Inflammatory macrophage (primary cell): ENCODE data around the gene PCSK7.

Experiments used
- DNase-seq, 2 donors: peaks; one replicate each; pipeline ENCODE4 v3.0.0-alpha.2; 2020 to 2022

The PCSK7 gene

DNA sequence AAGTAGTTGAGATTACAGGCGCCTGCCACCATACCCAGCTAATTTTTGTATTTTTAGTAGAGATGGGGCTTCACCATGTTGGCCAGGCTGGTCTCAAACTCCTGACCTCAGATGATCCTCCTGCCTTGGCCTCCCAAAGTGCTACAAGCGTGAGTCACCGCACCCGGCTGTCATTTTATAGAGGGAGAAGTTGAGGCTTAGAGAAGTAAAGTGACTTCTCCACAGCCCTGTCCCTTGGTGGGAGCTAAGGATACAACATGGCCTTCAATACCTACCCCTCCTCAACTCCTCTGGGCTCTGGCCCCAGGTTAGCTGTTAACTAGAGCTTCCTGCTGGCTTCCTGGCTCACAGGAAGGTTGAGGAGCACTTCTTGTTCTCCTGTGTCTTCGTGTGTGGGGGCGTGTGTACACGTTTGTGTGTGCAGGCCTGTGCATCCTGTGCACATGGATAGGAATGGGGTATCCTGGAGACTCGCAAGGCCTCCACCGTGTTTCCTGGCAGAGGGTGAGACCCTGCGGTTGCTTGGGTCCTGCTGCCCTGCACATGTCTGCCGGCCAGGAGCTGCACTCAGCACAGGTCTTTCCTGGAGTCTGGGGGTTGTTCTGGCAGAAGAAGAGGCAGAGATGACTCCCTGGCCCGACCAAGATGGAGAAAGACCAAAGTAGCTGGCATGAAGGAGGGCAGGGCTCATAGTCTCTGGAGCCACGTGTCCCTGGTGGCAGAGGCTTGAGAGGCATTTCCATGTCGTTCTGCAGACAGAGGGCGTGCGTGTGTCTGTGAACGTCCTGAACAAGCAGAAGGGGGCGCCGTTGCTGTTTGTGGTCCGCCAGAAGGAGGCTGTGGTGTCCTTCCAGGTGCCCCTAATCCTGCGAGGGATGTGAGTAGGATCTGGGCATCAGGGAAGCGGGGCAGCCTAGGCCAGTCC is 51.0 kb downstream of the PCSK7 start:
- DNase-seq, result peak; percentile 81 to 83

DNA sequence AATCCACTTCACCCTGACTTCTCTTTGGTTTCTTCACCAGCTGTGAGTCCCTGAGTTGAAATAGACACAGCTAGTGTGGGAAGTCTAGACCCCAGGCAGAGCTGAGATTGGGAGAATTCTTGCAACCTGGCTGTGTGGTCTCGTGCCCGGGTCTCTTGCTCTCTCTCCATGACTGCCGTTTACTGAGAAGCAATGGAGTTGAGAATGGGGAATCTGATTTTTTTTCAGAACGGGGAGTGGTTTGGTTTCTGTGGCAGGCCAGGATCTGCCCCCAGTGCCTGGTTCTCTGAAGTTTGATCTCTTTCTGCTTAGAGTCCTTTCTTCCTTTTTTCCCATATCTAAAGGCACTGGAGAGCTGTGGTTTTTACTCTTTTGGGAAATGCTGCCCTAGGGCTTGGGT is 51.9 kb downstream of the PCSK7 start:
- DNase-seq, result peak; percentile 56 to 60

DNA sequence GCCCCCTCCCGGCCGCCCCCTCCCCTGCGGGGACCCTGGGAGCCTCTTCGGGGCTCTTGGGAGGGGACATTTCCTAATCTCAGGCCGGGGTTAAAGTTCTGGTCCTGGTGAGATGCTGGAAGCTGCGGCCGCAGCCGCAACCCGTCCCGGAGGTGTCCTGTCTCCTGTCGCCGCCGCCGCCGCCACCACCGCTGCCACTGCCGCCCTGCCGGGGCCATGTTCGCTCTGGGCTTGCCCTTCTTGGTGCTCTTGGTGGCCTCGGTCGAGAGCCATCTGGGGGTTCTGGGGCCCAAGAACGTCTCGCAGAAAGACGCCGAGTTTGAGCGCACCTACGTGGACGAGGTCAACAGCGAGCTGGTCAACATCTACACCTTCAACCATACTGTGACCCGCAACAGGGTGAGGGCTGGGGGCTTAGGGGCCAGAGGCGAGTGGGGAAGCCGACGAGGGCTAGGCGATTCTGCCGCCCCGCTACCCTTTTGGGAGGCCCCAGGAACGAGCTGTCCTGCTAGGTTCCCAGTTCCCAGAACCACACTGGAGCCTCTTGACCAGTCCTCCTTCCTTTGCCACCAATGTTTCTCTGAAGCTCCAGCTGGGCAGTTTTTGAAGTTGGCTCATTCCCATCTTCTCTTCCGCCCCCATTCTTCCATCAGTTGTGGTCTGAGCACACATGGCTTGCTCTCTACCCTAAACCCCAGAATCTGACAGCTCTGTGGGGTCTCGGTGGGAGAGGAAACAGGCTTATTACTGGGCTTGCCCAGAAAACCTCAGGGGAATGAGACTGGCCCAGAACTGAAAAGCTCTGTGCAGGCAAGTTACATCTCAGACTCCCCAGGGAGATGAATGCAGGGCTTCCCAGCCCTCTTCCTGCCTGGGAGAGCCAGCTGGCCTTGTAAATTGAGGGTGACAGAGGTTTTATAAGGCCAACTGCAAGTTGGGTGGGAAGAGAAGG is 52.5 kb downstream of the PCSK7 start:
- peak in 1 of 2 donors; percentile 27 for DNase-seq

DNA sequence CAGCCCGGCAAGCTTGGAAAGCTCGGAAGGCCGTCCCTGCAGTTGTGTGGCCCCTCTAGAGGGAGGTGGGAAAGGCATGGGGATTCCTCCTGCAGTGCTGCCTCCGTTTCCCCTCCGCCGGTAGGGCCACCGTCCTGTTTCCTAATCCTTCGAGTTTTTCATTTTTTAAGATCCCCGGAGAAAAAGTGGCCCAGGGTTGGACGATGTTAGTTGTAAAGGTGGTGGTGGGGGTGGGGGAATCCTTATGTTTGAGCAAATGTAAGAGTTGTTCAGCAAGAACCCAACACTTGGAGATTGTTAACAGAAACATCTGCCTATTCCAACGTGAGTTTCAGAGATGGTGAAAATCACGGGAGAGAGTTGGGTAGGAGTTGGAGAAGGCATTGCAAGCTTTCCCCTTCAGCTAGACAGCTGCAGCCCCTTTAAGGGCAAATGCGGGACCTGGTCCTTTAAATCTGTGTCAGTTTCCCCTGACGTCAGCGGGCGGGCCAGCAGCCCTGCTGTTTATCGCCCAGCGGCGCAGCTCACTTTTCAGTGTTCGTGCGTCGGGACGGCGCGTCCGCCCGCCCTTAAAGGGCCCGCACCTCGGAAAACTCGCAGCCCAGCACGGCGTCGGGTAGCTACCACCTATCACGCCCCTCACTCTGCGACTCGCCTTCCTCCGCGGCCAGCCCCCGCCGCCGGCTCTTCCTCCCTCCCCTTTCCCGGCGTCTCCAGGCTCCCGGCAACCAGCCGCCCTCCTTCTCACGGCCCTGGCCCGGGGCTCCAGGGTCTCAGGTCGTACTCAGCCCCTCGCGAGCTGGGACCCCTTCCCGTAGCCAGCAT is 53.5 kb downstream of the PCSK7 start, which contains the start of gene SIDT2:
SIDT2 (plus strand) TSS at position 534 of the 825 bp plus-strand sequence. CDS start 521 bp downstream, outside the sequence.
- peak; percentile 88 to 91 for DNase-seq

DNA sequence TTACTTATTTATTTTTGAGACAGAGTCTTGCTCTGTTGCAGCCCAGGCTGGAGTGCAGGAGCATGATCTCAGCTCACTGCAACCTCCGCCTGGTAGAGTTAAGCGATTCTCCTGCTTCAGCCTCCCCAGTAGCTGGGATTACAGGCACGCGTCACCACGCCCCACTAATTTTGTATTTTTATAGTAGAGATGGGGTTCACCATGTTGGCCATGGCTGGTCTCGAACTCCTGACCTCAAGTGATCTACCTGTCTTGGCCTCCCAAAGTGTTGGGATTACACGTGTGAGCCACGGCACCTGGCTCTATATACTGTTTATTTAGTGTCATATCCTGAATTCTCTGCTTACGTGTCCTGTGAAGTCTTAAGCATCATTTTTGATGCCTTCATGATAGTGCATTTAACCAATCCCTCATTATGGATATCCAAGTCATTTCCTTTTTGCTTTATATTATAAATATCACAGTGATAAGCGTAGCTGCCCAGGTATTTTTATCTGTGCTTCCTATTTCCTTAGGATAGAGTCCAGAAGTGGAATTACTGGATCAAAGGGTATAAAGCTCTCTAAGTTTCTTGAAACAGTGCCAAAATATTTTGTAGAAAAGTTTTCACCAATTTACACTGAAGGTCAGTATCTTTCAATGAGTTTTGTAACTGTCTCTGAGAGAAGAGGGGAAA is 54.2 kb downstream of the PCSK7 start:
- DNase-seq, result no peak

DNA sequence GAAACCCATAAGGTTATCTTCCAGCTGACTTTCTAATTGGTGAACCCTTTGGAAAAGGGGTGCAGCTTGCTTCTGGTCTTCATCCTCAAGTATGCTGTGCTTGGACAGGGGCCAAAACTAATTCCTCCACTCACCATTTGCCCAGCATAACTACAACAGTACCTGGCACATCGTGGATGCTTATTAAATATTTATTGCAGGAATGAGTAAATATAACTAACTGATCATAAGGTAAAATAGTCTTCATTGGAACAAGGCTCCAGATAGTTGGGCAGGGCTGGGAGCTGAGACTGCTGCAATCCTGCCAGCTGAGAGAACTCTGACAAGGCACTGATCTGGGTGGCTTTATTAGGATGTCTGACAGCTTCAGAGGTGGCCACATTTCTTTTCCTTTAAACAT is 55.7 kb downstream of the PCSK7 start:
- DNase-seq, result no peak

DNA sequence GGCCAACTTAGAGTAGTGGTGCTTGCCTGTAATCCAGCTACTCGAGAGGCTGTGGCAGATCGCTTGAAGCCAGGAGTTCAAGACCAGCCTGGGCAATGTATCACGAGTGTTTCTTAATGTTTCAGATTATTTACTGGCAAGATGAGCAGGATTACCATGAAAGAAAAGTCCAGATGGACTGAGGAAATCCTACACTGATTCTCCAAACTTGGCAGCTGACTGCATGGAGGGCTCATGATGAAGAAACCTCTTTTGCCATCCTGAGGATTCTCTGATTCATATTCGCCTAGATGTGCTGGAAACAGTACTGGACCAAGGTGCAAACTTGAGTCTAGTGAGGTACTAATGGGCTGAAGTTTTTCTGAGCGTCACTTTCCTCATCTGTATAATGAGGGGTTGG is 56.1 kb downstream of the PCSK7 start:
- DNase-seq, result no peak

DNA sequence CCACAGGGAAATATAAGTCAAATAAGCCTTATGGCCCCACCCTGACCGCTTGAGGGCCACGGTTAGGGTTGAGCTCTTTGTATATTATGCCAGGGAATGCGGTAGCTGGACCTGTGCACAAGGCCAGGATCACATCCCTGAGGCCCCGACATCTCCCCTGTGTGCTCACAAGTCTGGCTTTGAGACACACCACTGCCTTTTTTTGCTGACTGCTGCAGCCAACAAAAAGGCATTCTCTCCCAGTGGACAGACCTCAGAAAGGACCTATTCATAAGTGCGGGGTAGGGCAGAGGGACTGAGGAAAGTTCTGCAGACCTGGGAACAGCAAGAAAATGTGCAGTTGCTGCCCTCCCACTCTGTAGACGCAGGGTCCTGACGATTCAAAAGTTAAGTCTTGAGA is 56.8 kb downstream of the PCSK7 start:
- DNase-seq, result no peak

DNA sequence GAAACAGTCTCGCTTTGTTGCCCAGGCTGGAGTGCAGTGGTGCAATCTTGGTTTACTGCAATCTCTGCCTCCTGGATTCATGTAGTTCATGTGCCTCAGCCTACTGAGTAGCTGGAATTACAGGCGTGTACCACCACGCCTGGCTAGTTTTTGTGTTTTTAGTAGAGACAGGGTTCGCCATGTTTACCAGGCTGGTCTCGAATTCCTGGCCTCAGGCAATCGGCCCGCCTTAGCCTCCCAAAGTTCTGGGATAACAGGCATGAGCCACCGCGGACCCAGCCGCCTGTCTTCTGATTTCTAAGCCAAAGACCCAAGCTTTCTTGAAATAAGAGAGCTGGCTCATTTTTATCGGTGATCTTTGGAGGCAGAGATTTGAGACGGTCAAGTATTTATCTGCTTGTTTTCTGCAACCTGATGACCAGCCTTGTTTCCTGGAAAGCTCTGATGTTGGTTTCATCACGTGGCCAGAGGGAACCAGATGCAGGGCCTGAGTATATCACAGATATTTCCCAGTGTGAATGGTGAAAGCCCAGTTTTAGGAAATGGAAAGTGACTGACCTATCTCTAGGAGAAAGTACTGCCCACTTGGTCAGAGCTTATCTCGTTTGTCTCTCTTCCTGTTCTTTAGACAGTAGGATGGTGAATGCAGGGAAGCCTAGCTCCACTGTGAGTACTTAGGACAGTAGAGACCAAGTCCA is 59.0 kb downstream of the PCSK7 start:
- DNase-seq, result peak; percentile 79 to 80

DNA sequence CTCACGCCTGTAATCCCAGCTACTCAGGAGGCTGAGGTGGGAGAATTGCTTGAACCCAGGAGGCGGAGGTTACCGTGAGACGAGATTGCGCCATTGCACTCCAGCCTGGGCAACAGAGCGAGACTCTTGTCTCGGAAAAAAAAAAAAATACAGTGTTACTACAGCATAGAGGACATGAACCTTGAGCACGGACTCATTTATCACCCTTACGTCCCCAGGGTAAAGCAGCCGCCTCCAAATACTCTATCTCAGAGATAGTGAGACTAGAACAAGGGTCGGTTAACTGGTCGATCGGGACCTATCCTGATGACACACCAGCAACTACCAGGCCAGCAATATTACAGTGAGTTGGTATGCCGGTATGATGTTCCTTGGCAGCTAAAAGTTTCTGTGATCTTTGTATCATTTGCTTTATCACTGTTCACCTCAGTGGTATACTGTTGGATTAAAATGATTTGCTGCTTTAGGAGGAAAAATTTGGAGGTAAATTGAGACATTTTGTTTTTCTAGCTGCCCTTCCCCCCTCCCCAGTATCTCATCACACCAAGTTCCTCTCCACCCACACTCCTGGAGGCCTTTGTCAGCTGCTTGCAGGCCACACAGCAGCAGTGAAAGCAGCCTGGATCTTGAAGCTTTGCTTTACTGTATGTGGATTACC is 60.3 kb downstream of the PCSK7 start:
- DNase-seq, result peak; percentile 85 to 94

DNA sequence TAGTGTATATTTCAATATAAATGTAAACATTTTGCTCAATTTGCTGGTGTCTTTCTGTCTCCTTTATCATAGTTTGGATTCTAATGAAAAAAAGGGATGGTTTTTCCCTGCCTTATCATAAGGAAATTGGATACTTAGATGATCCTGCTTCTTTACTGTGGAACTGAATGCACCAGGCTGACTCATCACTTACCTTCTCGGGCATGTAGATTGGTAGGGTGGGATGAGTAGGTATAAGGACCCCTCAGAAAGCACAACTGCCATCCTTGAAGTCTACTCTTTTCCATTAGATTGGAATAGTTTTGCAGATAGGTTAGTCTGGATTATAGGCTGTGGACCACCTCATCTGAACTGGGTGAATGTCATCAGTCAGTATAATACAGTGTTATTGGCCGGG is 60.9 kb downstream of the PCSK7 start:
- no peak for DNase-seq

DNA sequence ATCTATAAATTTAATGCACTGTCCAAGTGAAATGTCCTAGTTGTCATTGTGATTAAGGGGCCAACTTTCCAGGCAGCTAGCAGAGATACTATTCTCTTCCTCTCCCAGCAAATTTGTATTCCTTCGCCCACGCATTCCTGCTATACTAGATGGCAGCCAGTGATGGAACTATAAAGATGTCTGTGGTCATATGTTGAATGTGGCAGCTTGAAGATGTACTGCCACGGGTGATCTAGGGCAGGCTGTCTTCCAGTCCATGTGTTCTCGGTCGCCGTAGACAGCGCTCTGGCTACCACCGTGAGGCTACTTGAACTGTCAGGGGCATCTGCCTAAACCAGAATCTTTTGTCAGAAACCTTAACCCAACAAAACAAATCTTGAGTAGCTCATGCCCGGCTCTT is 61.7 kb downstream of the PCSK7 start:
- no peak for DNase-seq

DNA sequence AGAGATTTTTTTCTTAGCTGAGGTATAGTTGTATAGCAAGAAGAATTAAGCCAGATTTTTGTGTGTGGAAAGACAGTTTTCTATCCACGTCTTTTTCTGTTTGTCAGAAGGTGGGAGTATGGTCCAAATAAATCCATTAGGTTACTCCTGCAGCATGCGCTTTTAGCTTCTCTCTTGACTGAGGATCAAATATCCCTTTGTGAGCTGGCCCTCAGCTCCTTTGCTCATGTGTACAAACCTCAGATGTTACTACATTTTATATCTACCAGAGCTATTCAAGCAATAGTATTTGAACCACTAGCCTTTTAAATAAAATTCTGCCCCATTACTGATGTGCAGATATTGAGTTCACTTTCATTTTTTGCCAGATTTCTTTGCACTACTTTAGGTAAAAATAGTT is 62.1 kb downstream of the PCSK7 start:
- no peak for DNase-seq

DNA sequence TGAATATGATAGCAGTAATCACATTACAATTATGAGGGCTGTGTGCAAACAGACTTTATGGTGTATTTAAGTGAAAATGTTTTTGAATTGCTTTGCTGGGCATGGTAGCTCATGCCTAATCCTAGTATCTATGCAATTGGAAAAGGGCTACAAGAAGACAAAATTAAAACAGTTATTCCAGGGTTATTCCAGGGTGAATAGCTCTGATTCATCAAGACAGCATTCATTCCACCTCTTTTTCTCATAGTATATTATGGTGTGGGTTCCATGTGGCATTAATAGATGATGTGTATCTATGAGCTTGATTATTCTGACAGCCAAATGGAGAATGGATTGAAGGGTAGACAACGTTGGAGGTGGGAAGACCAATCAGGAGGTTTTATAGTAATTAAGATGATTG is 65.4 kb downstream of the PCSK7 start:
- no peak for DNase-seq

DNA sequence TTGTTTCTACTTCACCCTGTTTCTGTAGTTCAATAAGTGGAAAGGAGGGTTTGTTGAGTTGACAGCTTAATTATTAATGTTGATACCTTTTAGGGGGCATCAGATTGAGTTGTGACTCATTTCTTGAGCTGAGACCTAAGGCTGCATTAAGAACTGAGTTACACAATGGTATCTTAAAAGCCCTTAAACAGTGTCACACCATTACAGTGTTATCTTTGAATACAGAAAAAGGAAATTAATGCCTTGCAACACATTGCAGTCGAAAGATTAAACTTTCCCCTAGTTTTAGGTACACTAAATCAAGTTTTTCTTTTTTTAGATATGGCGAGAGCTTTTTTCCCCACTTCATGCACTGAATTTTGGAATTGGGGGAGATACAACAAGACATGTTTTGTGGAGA is 71.0 kb downstream of the PCSK7 start:
- no peak for DNase-seq

DNA sequence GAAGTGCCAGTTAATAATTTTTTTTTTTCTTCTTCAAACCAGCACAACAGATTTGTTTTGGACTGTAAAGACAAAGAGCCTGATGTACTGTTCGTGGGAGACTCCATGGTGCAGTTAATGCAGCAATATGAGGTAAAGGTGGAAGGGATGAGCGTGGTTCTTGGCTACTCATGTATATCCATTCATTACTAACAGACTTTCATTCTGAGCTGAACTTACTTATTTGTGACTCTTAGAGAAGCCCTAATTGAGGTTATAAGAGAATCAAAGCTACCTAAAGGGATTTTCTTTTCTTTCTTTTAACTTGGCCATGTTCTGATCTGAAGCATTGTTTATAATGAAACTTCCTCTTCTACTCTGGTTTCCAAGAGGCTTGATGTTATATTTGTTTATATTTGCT is 72.0 kb downstream of the PCSK7 start:
- no peak for DNase-seq

DNA sequence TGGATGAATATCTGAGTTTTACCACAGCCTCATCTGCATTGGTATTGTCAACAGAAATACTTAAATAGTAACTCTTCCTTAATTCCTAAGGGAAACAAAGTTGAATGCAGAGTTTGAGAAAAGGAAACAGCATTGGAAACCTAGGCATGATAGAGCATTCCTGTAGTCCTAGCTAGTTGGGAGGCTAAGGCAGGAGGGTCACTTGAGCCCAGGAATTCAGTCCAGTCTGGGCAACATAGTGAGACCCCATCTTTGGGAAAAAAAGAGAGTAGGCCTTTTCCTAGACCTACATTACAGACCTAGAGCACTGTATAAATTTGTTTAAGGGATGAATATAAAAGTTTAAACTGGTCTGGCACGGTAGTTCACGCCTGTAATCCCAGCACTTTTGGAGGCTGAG is 74.4 kb downstream of the PCSK7 start:
- DNase-seq, result no peak

DNA sequence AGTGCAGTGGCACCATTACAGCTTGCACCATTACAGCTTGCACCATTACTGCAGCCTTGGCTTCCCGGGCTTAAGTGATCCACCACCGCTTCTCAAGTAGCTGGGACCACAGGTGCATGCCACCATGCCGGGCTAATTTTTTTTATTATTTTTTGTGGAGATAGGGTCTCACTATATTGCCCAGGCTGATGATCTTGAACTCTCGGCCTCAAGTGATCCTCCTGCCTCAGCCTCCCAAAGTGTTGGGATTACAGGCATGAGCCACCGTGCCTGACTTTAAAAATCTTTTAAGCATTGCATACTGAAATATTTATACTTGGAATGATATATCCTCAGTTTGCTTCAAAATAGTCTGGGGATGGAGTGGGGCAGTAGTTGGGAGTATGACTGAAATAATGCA is 77.4 kb downstream of the PCSK7 start:
- no peak for DNase-seq
